HG02973 (cell line): ENCODE results near the gene ATL2.
"Not testable (repeated sequence)": the region's sequence is repeated elsewhere in the genome, so short reads cannot be mapped to it uniquely, and the experiment has no call there.

Experiments used
- ATAC-seq: cut with Tn5 transposase; IDR thresholded peaks from one replicate; pipeline ENCODE4 v1.9.1; 2021; ENCODE audit warnings: moderate library complexity; ENCODE audit not compliant: unreplicated experiment

Gene ATL2

GRCh38 chr2:38336621-38337020, 40.5 kb downstream of the ATL2 start:
- ATAC-seq: no peak

DNA sequence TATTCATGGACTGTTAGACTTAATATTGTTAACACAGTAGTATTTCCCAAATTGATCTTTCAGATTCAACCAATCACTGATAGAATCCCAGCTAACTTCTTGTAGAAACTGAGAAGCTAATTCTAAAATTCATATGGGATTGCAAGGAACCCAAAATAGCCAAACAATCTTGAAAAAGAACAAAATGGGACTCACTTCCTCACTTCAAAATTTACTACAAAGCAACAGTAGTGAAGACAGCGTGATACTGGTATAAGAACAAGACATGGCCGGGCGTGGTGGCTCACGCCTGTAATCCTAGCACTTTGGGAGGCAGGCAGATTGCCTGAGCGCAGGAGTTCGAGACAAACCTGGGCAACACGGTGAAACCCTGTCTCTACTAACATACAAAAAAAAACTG, 46.3 kb downstream of the ATL2 start:
- no peak for ATAC-seq

DNA sequence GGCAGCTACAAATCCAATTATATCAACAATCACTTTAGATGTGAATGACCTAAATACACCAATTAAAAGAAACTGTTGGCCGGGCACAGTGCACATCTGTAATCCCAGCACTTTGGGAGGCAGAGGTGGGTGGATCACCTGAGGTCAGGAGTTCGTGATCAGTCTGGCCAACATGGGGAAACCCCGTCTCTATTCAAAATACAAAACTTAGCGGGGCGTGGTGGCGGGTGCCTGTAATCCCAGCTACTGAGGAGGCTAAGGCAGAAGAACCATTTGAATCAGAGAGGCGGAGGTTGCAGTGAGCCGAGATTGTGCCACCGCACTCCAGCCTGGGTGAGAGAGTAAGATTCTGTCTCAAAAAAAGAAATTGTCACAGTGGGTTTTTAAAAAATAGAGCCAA, 49.5 kb downstream of the ATL2 start:
- ATAC-seq: no peak

DNA sequence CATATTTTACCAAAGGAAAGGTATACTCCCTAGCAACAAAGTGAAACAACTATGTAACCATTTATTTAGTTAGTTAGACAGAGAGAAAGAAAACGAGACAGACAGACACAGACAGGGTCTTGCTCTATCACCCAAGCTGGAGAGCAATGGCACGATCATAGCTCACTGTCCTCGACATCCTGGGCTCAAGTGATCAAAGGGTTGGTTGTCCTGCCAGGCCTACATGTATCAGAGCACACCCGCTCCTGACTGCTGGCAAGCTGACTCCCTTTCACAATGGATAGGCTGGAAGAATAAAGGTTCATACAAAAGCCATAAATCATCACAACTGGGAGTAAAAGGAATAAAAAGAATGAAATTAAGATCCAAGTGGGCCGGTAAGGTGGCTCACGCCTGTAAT, 53.5 kb downstream of the ATL2 start:
- ATAC-seq: no peak

GRCh38 chr2:38322224-38322914, 54.7 kb downstream of the ATL2 start:
- no peak for ATAC-seq

GRCh38 chr2:38319240-38319639, 57.8 kb downstream of the ATL2 start:
- not testable (repeated sequence) for ATAC-seq

DNA sequence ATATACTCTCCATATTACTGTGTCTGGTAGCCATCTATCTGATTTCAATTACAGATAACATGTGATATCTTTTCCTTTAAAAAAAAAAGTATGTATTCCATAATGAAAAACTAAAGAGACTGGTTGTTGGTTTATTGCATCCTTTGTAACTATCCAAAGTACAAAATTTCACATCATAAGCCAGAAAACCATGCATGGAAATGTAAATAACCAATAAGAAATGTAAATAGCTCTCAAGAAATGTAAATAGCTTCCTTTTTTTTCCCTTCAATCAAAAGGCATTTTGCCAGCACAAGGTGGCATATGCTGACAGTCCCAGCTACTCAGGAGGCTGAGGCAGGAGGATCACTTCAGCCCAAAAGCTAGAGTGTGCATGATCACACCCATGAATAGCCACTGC, 59.3 kb downstream of the ATL2 start:
- no peak for ATAC-seq

DNA sequence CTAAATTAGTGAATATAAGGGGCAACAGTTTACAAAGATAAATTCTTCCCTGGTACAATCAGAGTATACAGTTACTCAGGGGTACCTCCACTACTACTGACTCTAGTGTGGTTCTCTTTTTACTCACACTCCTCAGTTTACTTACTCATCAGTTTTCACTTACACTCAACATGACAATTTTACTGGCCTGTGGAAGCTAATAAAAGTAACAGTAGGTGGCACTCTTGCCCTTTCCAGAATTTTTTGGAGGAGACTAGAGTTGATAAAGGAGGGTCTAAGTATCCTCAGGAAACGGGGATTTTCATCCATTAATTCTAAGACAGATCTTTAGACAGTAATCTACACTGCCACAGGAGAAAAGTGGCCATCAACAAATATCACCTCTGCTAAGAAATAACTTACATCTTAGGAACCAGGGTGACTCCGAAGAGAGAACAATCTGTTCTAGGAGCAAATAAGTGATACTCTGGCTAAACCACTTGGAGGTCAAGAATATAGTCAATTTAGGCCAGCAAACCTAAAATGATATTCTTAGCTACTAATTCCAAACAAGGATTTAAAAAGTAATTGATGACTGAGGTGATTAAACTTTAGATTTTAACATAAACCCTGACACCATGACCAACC, 61.3 kb downstream of the ATL2 start:
- no peak for ATAC-seq

DNA sequence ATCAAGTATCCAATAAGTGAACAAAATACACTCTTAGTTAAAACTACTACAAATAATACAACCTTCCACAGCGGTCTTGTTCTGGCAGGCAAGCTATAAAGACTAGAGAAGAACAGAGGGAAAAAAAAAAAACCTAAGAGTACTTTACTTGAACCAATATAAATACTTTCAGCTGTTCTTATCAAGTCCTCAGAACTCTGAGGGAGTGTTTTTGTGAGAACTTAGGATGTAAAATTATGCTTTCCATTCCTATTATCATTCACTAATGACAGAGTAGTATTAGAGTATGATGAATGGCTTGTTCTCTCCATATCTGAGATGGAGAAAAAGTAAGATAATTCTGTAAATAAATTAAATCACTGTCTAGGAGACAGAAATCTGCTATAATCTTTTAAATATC, 68.3 kb downstream of the ATL2 start:
- no peak for ATAC-seq

- ATAC-seq: no peak
Measured at GRCh38 chr2:38301969-38302702, 74.9 kb downstream of the ATL2 start.

- ATAC-seq: peak; percentile 69
Measured at GRCh38 chr2:38301340-38301968, 75.6 kb downstream of the ATL2 start.

DNA sequence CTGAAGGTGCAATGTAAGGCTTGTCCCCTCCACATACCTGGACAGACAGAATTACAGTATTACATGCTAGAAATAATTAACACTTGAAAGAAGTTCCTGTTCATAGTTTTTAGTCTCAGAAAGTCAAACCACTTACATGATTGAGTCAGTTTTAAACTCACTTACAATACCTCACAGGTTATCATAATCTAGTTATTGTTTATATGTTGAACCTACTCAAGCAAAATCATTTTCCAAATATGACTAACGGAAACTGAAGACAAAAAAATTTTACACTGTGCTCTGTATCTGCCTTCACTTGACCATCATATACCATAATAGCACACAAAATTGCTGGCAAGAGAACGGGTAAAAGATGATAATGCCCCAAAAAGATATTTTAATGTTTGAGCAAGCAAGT, 78.5 kb downstream of the ATL2 start:
- no peak for ATAC-seq

GRCh38 chr2:38296197-38296780, 80.8 kb downstream of the ATL2 start:
- no peak for ATAC-seq

- no peak for ATAC-seq
Measured at GRCh38 chr2:38294597-38294996, 82.5 kb downstream of the ATL2 start.

GRCh38 chr2:38293152-38293865, 83.8 kb downstream of the ATL2 start:
- no peak for ATAC-seq

DNA sequence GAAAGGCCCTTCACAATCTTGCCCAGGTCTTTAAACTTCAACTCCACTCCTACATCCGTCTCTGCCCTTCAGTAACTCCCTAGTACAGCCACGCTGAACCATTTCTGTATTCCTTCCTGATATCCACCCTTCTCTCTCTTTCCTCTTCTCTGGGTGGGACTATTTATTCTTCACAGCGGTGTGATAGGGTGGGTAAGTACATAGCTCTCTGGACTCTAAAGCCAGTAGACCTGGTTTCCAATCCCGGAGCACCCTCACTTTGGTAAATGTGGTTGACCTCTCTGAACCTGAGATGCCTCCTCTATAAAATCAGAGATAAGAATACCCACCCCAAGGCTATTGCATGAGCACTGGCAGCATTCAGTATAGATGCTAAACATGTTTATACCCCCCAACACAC, 86.7 kb downstream of the ATL2 start:
- no peak for ATAC-seq

- ATAC-seq: no peak
Measured at GRCh38 chr2:38284971-38285370, 92.1 kb downstream of the ATL2 start.

- ATAC-seq: no peak
Measured at GRCh38 chr2:38281095-38281742, 95.9 kb downstream of the ATL2 start.

- ATAC-seq: no peak
Measured at GRCh38 chr2:38279201-38279600, 97.9 kb downstream of the ATL2 start.

- not testable (repeated sequence) for ATAC-seq
Measured at GRCh38 chr2:38278117-38278438, 99.0 kb downstream of the ATL2 start.
